ENCODE data around the gene NDUFB4.

GRCh38 chr3:120642368-120642948 is 46.3 kb downstream of the NDUFB4 start:
- TF ChIP-seq CTCF (conservative IDR thresholded peaks at IDR 0.05 in 1 of 2, IDR thresholded peaks at IDR 0.05 in 1 of 2; ENCODE audit: extremely low read depth in 1 of 2, insufficient read depth in 1 of 2, low read depth in 1 of 2, low read length in 2 of 2), result no peak
- no peak for TF ChIP-seq EZH2 (IDR thresholded peaks at IDR 0.05; ENCODE audit: borderline replicate concordance, low read length)
